Lower leg skin (tissue), 3 donors: ENCODE data around the gene FAM229B.

Experiments
- POLR2A ChIP-seq, 2 donors: fragments of 450-650 bp; IDR thresholded peaks; one replicate each; pipeline ENCODE4 v1.6.1; 2016 to 2017; ENCODE audit warnings: antibody characterized with exemption in 2 of 2, mild to moderate bottlenecking in 1 of 2, moderate library complexity in 1 of 2
- TF ChIP-seq, protein P1 (sequence below), 3 donors: fragments of 450-650 bp; IDR thresholded peaks; one replicate each; pipeline ENCODE4 v1.5.1; 2016; ENCODE audit warnings: antibody characterized with exemption in 3 of 3, mild to moderate bottlenecking in 3 of 3, moderate library complexity in 2 of 3

DNA sequence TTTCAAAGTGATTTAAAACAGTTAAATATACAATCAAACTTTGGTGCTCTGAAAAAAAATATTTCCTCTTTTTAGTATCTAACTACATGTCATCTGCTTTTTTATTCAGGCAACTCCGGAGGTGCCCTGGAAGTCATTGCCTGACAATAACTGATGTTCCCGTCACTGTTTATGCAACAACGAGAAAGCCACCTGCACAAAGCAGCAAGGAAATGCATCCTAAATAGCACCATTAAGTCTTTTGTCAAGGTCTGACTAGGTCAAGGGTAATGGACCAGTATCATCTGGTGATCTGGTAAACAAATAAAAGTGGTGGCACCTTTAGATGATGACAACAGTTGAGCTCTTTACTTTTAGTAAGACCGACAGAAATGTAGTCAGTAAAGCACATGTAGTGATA lies 13.2 kb downstream of the FAM229B start:
- TF ChIP-seq, protein P1, sequence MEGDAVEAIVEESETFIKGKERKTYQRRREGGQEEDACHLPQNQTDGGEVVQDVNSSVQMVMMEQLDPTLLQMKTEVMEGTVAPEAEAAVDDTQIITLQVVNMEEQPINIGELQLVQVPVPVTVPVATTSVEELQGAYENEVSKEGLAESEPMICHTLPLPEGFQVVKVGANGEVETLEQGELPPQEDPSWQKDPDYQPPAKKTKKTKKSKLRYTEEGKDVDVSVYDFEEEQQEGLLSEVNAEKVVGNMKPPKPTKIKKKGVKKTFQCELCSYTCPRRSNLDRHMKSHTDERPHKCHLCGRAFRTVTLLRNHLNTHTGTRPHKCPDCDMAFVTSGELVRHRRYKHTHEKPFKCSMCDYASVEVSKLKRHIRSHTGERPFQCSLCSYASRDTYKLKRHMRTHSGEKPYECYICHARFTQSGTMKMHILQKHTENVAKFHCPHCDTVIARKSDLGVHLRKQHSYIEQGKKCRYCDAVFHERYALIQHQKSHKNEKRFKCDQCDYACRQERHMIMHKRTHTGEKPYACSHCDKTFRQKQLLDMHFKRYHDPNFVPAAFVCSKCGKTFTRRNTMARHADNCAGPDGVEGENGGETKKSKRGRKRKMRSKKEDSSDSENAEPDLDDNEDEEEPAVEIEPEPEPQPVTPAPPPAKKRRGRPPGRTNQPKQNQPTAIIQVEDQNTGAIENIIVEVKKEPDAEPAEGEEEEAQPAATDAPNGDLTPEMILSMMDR (IDR thresholded peaks at IDR 0.05), result no peak
- no peak for TF ChIP-seq POLR2A (IDR thresholded peaks at IDR 0.05)
